GM18907 (cell line): Measurements from ENCODE around the gene PNMA8A.
"Not testable (repeated sequence)": the region's sequence is repeated elsewhere in the genome, so short reads cannot be mapped to it uniquely, and the experiment has no call there.

ENCODE experiments used
- ATAC-seq: cut with Tn5 transposase; IDR thresholded peaks from one replicate; pipeline ENCODE4 v1.9.1; 2021; ENCODE audit warnings: mild to moderate bottlenecking, moderate library complexity; ENCODE audit not compliant: unreplicated experiment

The PNMA8A gene

DNA sequence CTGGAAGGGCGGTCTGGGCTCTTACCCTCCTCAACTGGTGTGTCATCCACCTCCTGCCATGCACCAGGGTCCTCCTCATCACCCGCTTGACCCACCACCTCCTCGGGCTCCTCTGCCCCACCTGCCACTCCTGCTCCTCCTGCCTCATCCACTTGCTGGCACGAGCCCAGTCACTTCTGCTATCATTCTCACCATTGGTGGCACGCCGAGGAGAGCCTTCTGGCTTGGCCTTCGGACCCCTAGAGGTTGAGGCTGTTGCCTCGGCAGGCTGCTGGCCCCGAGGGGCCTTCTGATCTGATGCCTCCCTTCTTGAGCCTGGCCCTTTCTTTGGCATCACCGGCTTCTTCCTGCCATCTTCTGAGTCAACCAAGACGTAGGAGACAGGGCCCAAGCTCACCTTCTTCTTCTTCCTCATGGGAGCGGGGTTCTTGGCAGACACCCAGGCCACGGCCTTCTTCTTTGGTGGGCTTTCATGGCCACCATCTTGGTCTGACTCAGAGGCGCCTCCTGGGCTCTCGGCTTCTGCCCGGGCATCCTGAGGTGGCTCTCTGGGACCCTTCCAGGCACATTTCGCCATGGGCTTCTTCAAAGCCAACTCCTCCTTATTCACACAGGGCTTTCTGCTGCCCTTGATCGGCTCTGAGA lies 1.7 kb downstream of the PNMA8A start:
- no peak for ATAC-seq

DNA sequence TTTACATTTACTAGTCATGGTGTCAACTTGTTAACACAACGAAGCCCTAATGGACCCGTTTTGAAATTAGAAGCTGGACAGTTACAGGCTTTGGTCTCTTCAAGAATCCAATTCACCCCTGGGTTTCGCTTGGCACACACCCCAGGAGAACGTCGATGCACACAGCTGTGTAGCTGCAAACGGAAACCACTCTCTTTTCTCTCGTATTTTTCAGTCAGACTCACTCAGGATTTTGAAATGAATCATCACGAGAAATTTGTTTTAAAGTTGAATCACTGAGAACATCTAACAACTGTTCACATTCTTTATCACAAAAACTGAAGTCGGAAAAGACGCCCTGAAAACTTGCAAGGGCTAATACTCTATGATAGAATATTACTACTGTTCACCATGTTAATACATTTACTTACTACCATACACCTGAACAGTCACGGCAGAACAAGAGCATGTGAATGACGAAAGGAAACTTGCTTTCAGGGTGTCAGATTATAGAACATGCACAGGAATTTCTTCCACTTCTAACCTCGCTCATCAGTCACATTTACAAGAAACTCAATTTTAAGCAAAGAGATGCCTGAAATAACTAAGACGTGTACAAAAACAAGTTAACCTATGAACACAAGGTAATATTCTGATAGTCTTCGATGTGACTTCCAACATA lies 4.7 kb downstream of the PNMA8A start:
- ATAC-seq, result no peak

DNA sequence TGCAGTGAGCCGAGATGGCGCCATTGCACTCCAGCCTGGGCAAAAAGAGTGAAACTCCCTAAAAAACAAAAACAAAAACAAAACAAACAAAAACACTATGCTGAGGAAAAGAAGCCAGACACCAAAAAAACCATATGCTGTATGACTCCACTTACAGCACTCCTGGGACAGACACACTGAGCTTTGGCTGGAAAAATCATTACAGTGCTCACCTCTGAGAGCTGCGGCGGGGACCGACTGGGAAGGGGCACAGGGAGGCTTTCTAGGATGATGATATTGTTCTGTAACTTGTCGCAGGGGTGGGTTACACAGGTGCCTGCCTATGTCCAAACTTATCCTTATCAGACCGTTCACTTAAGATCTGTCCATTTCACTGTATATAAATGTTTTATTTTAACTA lies 7.8 kb downstream of the PNMA8A start:
- no peak for ATAC-seq

DNA sequence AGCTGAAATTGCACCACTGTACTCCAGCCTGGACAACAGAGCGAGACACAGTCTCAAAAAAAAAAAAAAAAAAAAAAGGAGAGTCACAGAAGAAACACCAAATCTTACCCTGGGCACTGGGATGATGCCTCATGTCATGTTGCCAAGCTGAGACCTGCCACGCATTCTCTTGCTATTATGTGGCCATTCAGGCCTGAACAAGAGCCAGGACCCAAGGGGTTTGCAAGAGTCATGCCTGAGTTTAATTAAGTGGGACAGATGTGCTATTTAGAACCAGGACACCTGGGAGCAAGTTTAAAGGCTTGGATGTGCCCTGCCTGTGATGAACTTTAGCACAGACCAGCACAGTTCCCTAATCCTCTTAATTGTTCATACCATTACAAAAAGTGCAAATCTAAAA lies 9.8 kb downstream of the PNMA8A start:
- no peak for ATAC-seq

DNA sequence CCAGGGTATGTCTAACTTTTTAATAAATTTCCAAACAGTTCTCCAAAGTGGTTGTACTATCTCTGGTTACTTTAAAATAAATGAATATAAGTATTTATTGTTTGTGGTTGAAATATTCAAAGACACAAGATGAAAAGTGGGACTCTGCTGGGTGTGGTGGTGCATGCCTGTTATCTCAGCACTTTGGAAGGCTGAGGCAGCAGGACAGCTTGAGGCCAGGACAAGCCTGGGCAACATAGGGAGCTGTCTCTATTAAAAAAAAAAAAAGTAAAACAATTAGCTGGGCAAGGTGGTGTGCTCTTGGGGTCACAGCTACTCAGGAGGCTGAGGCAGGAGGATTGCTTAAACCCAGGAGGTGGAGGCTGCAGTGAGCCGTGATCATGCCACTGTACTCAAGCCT lies 10.4 kb downstream of the PNMA8A start:
- ATAC-seq, result no peak

DNA sequence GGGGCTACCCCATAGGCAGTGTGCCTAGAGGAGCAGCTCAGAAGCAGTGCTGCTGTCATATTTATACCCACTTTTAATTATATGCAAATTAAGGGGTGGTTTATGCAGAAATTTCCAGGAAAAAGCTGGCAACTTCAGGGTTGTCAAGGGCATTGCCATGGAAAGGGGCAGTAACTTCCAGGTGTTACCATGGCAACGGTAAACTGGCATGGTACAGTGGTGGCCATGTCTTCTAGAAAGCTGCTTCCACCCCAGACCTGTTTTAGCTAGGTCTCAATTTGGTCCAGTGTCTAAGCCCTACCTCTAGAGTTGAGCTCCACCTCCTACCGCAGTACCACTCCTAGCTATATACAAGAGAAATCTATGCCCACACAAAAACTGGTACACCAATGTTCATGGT lies 11.3 kb downstream of the PNMA8A start:
- ATAC-seq, result no peak

DNA sequence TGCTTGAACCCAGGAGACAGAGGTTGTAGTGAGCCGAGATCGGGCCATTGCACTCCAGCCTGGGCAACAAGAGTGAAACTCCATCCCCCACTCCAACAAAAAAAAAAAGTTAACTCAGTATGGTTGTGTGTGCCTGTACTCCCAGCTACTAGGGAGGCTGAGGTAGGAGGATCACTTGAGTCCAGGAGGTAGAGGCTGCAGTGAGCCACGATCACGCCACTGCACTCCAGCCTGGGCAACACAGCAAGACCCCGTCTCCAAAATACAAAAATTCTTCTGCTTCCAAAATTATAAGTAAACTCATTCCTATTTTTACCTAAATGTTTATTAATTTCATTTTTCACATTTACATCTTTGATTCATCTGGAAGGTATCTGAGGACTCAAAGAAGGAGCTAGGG lies 14.4 kb downstream of the PNMA8A start:
- ATAC-seq, result no peak

DNA sequence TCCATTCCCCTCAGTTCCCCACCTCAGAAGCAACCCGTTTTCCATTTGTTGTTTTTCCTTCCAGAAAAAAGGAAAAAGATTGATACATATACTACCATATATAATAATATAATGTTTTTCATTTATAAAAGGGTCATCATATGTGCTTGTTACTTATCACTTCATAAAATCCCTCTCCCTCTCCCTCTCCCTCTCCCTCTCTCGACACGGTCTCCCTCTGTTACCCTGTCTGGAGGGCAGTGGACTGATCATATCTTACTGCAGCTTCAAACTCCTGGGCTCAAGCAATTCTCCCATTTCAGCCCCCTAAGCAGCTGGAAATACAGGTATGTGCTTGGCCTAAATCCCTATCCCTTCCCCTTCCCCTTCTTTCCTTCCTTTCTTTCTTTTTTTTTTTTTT lies 17.1 kb downstream of the PNMA8A start:
- ATAC-seq, result no peak

DNA sequence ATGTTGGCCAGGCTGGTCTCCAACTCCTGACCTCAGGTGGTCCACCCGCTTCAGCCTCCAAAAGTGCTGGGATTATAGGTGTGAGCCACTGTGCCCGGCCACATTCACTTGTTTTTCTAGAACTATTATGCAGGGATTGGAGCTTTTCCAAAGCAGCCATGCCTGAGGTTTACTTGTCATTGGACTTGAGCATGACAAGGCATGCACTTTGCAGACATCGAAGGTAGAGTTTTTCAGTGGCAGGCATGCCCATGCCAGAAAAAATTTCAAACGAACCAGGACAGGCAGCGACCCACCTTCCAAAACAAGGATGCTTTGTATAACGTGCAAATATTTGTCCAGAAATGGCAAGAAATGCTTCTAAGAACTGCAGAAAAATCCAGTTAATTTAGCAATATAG lies 17.7 kb downstream of the PNMA8A start:
- no peak for ATAC-seq

DNA sequence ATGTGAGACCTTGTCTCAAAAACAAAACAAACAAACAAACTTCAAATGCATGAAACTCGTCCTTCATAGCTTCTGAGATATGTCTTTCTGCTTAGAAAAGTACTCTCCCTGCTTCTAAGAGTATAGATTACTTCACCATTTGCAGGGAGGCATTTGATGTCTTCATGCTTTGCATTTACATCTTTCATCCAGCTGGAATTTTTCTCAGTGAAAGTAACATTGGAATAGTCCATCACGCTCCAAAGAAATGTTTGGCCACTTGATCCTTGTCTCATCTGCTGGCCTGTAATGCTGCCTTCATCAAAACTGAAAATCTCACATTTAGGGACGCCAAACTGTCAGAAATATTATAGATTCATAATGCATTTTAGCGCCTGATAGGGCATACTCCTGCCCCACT lies 19.2 kb downstream of the PNMA8A start:
- ATAC-seq, result no peak

DNA sequence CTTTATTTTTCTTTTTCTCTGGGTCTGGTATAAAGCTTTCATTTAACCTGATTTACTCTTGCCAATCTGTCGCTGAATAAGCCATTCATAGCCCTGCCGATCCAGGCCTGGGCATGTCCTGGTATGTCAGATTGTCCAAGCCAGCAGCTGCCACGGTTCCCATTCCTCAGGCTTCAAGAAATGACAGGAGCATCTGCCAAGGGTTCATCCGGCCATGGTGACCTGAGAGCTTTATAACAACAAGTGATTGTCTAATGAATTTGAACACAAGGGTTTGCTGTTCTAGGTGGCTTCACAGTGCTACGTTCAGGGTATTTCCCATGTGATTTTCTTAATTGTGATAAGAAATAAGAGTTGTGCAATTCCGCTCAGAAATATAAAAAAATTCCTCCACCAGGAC lies 20.0 kb downstream of the PNMA8A start:
- ATAC-seq, result no peak

DNA sequence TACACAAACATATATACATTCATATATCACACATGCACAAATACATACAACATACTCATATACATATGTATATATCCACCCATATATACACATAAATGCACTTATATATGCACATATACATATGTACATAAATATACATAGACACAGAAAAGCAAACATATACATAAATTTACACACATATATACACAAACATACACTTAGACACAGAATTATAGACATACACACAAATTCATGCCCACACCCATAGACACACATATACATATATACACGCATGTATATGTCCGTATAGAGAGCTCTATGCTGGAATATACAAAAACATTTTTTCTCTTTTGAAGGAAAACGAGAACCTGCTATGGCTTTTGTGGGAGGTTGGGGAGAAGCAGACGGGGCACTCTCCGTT lies 20.6 kb downstream of the PNMA8A start:
- no peak for ATAC-seq

DNA sequence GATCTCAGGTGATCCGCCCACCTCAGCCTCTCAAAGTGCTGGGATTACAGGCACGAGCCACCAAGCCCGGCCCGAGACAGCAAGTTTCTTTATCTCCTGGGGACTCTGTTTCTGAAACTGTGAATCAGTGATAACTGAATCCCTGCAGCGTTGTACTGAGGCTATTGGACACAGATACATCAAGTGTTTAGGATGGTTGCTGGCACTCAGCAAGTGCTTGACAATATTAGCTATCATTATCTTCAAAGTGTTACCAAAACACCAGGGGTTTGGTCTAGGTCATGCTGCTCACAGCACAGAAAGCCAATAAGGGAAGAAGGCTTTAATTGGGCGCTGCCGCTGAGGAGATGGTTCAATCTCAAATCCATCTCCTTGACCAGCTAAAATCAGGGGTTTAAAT lies 22.1 kb downstream of the PNMA8A start:
- ATAC-seq, result no peak

DNA sequence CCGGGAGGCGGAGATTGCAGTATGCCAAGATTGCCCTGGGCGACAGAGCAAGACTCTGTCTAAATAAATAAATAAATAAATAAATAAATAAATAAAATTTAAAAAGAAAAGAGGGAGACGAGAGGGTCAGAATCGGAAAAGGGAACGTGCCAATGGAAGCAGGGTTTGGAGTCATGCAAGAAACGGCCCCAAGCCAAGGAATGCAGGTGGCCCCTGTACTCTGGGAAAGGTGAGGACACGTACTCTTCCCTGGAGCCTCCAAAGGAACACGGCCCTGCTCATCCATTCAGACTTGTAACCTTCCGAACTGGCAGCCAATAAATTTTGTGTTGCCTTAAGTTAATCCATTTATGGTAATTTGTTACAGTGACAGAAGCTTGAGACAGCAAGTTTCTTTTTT lies 22.8 kb downstream of the PNMA8A start:
- no peak for ATAC-seq

DNA sequence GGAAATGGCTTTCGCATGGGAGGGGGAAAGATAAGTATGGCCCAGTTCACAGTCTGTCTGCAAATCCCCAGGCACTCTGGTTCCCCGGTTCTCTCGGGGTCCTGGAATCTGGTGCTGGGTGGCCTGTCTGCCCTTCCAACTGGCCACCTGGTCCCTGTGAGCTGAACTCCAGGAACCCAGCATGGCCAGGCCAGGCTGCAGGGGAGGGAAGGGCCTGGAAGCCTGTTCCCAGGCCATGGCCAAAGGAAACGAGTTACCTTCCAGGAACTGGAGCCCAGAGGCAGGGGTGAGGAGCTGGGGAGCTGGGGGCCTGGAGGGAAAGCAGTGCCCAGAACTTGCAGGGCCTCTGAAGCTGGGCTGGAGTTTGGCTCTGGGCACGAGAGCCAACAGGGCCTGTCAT lies 23.5 kb downstream of the PNMA8A start:
- ATAC-seq, result no peak

DNA sequence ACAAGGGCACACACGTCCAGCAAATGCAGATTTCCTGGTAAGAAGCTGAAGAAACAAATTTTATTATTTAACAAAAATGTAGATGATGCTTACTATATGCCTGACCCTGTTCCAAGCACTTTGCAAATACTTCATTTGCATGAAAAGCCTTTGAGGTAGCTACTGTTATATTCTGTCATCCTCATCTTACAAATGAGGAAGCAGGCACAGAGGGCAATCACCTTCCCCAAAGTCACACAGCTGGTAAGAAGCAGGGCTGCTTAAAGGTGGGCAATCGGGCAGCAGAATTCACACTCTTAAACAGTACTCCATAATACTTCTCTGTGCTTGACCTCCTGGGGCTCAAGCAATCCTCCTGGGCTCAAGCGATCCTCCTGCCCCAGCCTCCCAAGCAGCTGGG lies 24.4 kb downstream of the PNMA8A start:
- ATAC-seq, result no peak

DNA sequence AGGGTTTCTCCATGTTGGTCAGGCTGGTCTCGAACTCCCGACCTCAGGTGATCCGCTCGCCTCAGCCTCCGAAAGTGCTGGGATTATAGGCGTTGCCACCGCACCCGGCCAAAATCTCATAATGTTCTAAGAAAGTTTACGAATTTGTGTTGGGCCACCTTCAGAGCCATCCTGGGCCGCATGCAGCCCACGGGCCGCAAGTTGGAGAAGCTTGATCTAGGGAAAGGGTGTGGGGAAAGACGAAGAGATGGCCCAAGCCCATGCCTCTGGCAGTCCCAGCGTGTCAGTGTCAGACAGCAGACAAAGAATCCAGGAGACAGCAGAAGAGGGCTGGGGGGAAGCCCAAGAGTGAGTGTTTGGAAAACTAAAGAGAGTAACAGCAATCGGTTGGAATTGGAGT lies 25.3 kb downstream of the PNMA8A start:
- no peak for ATAC-seq

DNA sequence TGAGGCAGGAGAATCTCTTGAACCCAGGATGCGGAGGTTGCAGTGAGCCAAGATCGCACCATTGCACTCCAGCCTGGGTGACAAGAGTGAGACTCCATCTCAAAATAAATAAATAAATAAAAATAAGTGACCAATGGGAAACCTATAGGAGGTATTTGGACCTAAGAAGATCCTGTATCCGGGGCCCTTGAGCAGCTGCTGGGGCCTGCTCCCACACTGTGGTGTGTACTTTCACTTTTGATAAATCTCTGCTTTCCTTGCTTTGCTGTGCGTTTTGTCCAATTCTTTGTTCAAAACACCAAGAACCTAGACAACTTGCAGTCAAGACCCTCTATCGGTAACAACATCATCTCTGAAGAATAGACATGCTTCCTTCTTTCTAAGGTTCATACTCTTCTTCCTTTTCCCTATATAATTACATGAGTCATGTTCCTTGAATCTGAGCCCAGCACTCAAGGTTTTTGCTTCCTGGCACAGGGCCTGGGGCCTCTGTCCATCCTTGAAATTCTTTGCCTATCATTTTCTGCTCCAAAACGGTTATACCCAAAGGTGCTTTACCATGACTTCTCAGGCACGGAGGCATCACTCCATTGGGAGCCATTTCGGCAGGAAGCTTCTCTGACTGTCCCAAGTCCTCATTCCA lies 28.4 kb downstream of the PNMA8A start:
- no peak for ATAC-seq

DNA sequence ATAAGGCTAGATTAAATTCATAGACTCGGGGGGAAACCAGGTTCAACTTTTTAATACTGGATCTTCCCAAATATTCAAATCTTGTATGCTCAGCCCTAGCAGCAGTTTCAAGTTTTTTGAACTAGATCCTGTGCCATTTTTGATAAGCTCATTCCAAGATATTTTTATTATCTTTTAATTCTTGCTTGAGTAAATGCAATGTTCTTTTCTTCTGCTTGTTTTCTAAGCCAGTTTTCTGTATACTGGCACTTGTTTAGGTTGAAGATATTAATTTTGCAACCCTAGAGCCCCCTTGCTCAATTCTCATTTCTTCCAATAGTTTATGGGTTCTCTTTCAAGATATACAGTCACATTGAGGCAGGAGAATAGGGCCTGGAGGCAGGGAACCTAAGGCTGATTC lies 29.5 kb downstream of the PNMA8A start:
- no peak for ATAC-seq

DNA sequence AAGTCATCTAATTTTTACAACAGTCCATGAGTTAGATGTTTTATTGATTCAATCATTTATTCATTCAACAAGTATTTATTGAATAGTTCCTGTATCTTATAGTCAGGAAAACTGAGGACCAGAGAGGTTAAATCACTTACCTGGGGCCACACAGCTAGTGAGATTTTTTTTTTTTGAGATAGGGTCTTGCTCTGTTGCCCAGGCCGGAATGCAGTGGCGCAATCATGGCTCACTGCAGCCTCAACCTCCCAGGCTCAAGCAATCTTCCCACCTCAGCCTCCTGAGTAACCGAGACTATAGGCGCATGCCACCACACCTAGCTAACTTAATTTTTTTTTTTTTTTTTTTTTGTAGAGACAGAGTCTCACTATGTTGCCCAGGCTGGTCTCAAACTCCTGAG lies 35.7 kb downstream of the PNMA8A start:
- ATAC-seq, result not testable (repeated sequence)

DNA sequence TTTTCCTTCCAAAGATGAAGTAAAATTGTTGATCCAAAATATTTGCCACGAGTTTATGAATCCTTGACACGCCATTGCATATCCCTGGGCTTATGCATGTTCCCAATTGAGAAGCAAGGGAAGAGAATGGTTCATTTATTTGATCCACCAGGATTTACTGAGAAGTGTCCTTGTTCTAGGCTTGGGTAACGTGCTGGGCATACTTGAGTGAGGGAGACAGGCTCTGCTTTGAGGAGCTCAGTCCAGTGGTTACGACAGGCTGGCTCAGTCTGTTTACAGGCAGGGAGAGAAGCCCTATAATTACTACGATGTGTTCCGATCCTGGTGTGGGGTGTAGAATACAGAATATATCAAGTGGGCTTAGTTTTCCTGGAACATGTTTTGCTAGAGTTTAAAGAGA lies 36.4 kb downstream of the PNMA8A start:
- no peak for ATAC-seq

DNA sequence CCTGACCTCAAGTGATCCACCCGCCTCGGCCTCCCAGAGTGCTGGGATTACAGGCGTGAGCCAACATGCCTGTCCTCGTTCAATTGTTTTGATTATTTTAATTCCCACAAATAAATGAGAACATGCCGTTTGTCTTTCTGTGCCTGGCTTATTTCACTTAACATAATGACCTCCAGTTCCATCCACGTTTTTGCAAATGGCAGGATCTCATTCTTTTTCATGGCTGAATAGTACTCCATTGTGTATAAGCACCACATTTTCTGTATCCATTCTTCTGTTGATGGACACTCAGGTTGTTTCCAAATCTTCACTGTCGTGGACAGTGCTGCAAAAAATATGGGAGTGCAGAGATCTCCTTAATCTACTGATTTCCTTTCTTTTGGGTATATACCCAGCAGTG lies 37.9 kb downstream of the PNMA8A start:
- ATAC-seq, result not testable (repeated sequence)

DNA sequence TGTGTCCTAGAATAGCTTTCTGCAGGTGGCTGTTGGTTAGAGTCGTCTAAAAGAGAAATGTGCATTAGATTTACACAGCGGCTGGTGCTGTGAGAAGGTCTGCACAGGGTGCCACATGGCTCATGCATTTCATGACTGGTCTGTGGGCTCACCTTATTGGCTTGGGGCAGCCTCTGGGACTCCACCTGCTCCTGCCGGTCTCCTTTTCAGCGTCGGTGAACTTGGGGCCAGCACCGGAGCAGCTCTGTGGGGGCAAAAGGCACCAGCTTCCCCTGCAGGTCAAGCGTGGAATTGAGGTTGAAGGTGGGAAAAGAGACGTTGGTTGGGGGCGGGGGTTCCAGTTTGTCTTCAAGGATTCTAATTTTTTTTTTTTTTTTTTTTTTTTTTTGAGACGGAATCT lies 39.5 kb downstream of the PNMA8A start:
- no peak for ATAC-seq
